Endodermal cell (in vitro differentiated cells): Measurements from ENCODE around the gene LARP4B. TPM values are rescaled to one million over a fixed set of nuclear protein-coding genes. Genes with fewer than 3 reads are reported as not detected.
"Not testable (repeated sequence)": the region's sequence is repeated elsewhere in the genome, so short reads cannot be mapped to it uniquely, and the experiment has no call there.

Experiments
- DNase-seq: peaks from one replicate; pipeline ENCODE4 v3.0.0-alpha.2; 2017
- H3K27ac ChIP-seq: 2 replicates; pipeline ENCODE4 v1.5.1; 2013; ENCODE audit warnings: mild to moderate bottlenecking, low read depth, low read length, moderate library complexity
- H3K27me3 ChIP-seq: 2 replicates; pipeline ENCODE4 v1.6.1; 2013; ENCODE audit warnings: mild to moderate bottlenecking, low read length, moderate library complexity; ENCODE audit not compliant: insufficient read depth, control insufficient read depth, poor library complexity, severe bottlenecking
- H3K36me3 ChIP-seq: 2 replicates; pipeline ENCODE4 v1.7.0; 2013; ENCODE audit warnings: mild to moderate bottlenecking, low read length, moderate library complexity; ENCODE audit not compliant: control insufficient read depth, insufficient read depth
- H3K4me1 ChIP-seq: one replicate; pipeline ENCODE4 v1.7.0; 2013; ENCODE audit warnings: low read length; ENCODE audit not compliant: control insufficient read depth, insufficient read depth
- H3K4me3 ChIP-seq: 2 replicates; pipeline ENCODE4 v1.5.1; 2013; ENCODE audit warnings: mild to moderate bottlenecking, low read length, moderate library complexity
- H3K9ac ChIP-seq: 2 replicates; pipeline ENCODE4 v1.6.1; 2013; ENCODE audit warnings: mild to moderate bottlenecking, low read length, moderate library complexity; ENCODE audit not compliant: poor library complexity, severe bottlenecking; ENCODE audit errors: extremely low read depth
- H3K9me3 ChIP-seq: 2 replicates; pipeline ENCODE4 v1.6.1; 2013; ENCODE audit warnings: mild to moderate bottlenecking, low read length, moderate library complexity; ENCODE audit not compliant: control insufficient read depth
- H3K27ac Mint-ChIP-seq: 2 replicates; pipeline ENCODE4 v1.8.0; 2020; ENCODE audit warnings: mixed read lengths
- H3K27me3 Mint-ChIP-seq: 2 replicates; pipeline ENCODE4 v1.8.0; 2021; ENCODE audit warnings: mild to moderate bottlenecking, mixed read lengths; ENCODE audit not compliant: insufficient read depth
- H3K36me3 Mint-ChIP-seq: 2 replicates; pipeline ENCODE4 v1.8.0; 2020; ENCODE audit warnings: low read depth, mixed read lengths
- H3K4me1 Mint-ChIP-seq: 2 replicates; pipeline ENCODE4 v1.8.0; 2020; ENCODE audit warnings: mixed read lengths
- H3K4me3 Mint-ChIP-seq: 2 replicates; pipeline ENCODE4 v1.8.0; 2020; ENCODE audit warnings: mild to moderate bottlenecking, moderate library complexity, mixed read lengths
- H3K9me3 Mint-ChIP-seq: 2 replicates; pipeline ENCODE4 v1.8.0; 2020; ENCODE audit warnings: mild to moderate bottlenecking, mixed read lengths
- WGBS, 2 experiments: methylation state at CpG; one replicate each; pipeline versions ENCODE4 v1.1.5 to v1.1.7; 2013; ENCODE audit warnings: missing lambda C conversion rate in 2 of 2, mixed read lengths in 1 of 2; ENCODE audit not compliant: insufficient coverage in 1 of 2, insufficient read length in 1 of 2; 5-methylcytosine and 5-hydroxymethylcytosine counted together
- total RNA-seq, 2 donors: library from RNA; stranded (reverse); fragmentation: NEBNext Ultra II Directional in 1 of 2; extraction: Animal tissue kit (Norgen Biotek cat#: 25700) in 1 of 2; gene quantifications; 2 replicates in 1 of 2; 3 replicates in 1 of 2; pipeline ENCODE4 v1.2.1, GENCODE V29; 2021
- TF ChIP-seq, protein P1 (sequence below): fragments of 200-600 bp; sonication (generic); conservative IDR thresholded peaks from 2 replicates; pipeline ENCODE4 v1.5.0; 2021; ENCODE audit warnings: antibody characterized with exemption, mild to moderate bottlenecking

Gene LARP4B
- total RNA-seq, 2 donors from 2014 or later = 94.1 to 94.3 TPM

DNA sequence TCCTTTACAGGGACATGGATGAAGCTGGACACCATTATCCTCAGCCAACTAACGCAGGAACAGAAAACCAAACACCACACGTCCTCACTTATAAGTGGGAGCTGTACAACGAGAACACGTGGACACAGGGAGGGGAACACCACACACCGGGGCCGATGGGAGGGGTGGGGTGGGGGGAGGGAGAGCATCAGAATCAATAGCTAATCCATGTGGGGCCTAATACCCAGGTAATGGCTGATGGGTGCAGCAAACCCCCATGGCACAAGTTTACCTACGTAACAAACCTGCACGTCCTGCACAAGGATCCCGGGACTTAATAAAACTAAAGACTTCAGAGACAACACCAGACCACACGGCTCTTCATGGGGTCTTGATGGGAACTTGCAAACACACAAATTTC, 159.9 kb downstream of the LARP4B start:
- WGBS, 2 experiments = 92 to 100% methylated on average over 4 to 9 of the region's 10 CpGs
- no peaks in the 10 kb centered on the region for H3K36me3 ChIP-seq
- Mint-ChIP-seq H3K4me3 (no peak overlapping the region), H3K36me3 (no peaks in the 10 kb centered on the region), H3K27me3 (no peaks in the 10 kb centered on the region), H3K4me1 (no peaks in the 10 kb centered on the region), H3K27ac (no peak overlapping the region), H3K9me3 (peaks cover 33% of the 10 kb centered on the region)
- H3K9me3 ChIP-seq = peaks cover 17% of the 10 kb centered on the region
- DNase-seq = no peak
- H3K4me1 ChIP-seq = no peaks in the 10 kb centered on the region
- no peak overlapping the region for H3K27ac ChIP-seq
- TF ChIP-seq, protein P1, sequence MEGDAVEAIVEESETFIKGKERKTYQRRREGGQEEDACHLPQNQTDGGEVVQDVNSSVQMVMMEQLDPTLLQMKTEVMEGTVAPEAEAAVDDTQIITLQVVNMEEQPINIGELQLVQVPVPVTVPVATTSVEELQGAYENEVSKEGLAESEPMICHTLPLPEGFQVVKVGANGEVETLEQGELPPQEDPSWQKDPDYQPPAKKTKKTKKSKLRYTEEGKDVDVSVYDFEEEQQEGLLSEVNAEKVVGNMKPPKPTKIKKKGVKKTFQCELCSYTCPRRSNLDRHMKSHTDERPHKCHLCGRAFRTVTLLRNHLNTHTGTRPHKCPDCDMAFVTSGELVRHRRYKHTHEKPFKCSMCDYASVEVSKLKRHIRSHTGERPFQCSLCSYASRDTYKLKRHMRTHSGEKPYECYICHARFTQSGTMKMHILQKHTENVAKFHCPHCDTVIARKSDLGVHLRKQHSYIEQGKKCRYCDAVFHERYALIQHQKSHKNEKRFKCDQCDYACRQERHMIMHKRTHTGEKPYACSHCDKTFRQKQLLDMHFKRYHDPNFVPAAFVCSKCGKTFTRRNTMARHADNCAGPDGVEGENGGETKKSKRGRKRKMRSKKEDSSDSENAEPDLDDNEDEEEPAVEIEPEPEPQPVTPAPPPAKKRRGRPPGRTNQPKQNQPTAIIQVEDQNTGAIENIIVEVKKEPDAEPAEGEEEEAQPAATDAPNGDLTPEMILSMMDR = no peak
- H3K4me3 ChIP-seq = no peak overlapping the region
- no peak overlapping the region for H3K9ac ChIP-seq
- H3K27me3 ChIP-seq = no peaks in the 10 kb centered on the region

DNA sequence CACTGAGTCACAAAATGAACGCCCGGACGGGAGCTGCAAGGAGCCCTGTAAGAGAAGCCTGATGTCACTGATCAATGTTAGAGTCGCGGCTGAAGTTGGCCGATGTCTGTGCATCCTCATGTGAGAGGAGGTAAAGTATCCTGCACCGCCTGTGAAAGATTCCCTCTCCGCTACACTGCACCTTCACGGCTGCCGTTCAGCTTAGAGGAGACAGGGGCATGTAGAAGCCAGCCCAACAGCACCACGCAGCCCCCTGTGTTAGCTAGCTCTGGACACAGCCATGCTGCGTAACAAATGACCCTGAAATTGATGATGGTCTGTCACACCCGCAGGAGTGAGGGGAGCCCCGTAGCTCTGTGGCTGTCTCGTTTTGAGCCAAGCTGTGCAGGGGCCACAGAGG, 160.5 kb downstream of the LARP4B start:
- Mint-ChIP-seq H3K27me3 (no peaks in the 10 kb centered on the region), H3K27ac (no peak overlapping the region), H3K4me1 (no peaks in the 10 kb centered on the region), H3K9me3 (peaks cover 33% of the 10 kb centered on the region), H3K36me3 (no peaks in the 10 kb centered on the region), H3K4me3 (no peak overlapping the region)
- Histone ChIP-seq H3K4me1 (no peaks in the 10 kb centered on the region), H3K27me3 (no peaks in the 10 kb centered on the region), H3K9me3 (peaks cover 17% of the 10 kb centered on the region), H3K9ac (no peak overlapping the region), H3K27ac (no peak overlapping the region), H3K4me3 (no peak overlapping the region), H3K36me3 (no peaks in the 10 kb centered on the region)
- TF ChIP-seq, protein P1 = no peak
- no peak for DNase-seq
- 95 to 96% methylated on average over 10 to 15 of the region's 15 CpGs for WGBS, 2 experiments

DNA sequence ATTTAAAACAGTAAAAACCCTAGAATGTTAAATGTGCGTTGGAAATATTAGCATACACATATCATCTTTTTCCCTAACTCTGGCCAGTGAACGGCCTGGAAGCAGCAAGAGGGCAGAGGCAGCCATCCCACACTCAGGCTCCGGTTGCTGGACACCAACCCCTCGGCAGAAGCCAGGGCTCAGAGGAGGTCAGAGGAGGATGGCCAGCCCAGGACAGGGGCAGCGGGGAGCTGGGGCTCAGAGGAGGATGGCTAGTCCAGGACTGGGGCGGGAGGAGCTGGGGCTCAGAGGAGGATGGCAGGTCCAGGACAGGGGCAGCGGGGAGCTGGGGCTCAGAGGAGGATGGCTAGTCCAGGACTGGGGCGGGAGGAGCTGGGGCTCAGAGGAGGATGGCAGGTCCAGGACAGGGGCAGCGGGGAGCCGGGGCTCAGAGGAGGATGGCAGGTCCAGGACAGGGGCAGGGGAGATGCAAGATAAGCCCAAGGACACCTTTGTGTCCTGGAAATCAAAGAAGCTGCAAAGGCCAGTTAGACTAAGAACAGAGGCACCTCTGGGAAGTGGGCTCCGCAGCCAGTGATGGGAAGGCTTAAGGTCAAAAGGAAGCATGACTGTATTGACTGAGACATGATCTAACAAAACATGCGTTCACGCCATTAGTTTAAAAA, 161.3 kb downstream of the LARP4B start:
- not testable (repeated sequence) for H3K27ac ChIP-seq, H3K4me1 ChIP-seq, H3K27me3 ChIP-seq, DNase-seq, H3K4me1 Mint-ChIP-seq, H3K4me3 Mint-ChIP-seq, H3K27ac Mint-ChIP-seq, H3K4me3 ChIP-seq, H3K27me3 Mint-ChIP-seq, H3K36me3 Mint-ChIP-seq, H3K36me3 ChIP-seq, H3K9ac ChIP-seq
- peaks cover 33% of the 10 kb centered on the region for H3K9me3 Mint-ChIP-seq
- peaks cover 17% of the 10 kb centered on the region for H3K9me3 ChIP-seq
- 95 to 100% methylated on average over 2 to 13 of the region's 13 CpGs for WGBS, 2 experiments

DNA sequence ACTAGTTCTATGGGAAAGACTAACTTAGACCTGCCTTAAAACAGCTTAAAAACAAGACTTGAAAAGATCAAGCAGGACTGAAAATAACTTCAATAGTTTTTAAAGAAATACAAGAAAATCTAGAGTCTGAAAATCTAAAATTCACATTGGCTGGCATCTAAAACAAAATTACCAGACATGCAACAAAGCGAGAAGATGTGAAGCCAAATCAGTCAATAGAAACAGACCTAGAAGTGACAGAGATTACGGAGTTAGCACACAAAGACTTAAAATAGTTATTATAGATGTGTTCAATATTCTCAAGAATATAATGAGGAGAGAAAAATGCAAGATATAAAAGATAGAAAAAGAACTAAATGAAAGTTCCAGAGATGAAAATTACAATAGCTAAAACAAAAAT, 163.7 kb downstream of the LARP4B start:
- Mint-ChIP-seq H3K27me3 (peaks cover 10% of the 10 kb centered on the region), H3K9me3 (peaks cover 36% of the 10 kb centered on the region), H3K36me3 (no peaks in the 10 kb centered on the region), H3K4me3 (no peak overlapping the region), H3K4me1 (no peaks in the 10 kb centered on the region), H3K27ac (no peak overlapping the region)
- no peak overlapping the region for H3K4me3 ChIP-seq
- no peak overlapping the region for H3K9ac ChIP-seq
- no peaks in the 10 kb centered on the region for H3K4me1 ChIP-seq
- H3K27me3 ChIP-seq = no peaks in the 10 kb centered on the region
- no peak overlapping the region for H3K27ac ChIP-seq
- TF ChIP-seq, protein P1 = no peak
- no peaks in the 10 kb centered on the region for H3K36me3 ChIP-seq
- WGBS, 2 experiments = 95 to 100% methylated on average over 1 to 2 of the region's 2 CpGs
- H3K9me3 ChIP-seq = peaks cover 17% of the 10 kb centered on the region
- no peak for DNase-seq
